NT2/D1 (cell line): ENCODE results near the gene POLR3F.

ENCODE experiments used
- YY1 ChIP-seq: IDR thresholded peaks from 2 replicates; pipeline ENCODE4 v1.6.1; 2011; ENCODE audit not compliant: insufficient read length, insufficient read depth
- ZNF274 ChIP-seq: IDR thresholded peaks from 2 replicates; pipeline ENCODE4 v1.6.1; 2011; ENCODE audit warnings: mild to moderate bottlenecking, low read depth, low read length

GRCh38 chr20:18529041-18529440 is 61.9 kb downstream of the POLR3F start:
- TF ChIP-seq ZNF274: no peak
- no peak for TF ChIP-seq YY1
